OCI-LY7 (cell line): ENCODE results near the gene PLCB3. TPM values are rescaled to one million over a fixed set of nuclear protein-coding genes. Genes with fewer than 3 reads are reported as not detected.
A peak's percentile ranks its signal among the peaks of the same experiment; 100 is the strongest.

Experiments used
- BruUV-seq: library from RNA; stranded (reverse); fragments of 400-500 nt; replicated peaks from 2 replicates; lab custom pipeline; 2021; lab: Mats Ljungman, UMichigan
- CTCF ChIA-PET: fragments of 300-600 bp; sonication (Branson Sonifier 250); formaldehyde crosslinking; loops from one replicate; lab custom pipeline; 2022; ENCODE audit warnings: antibody characterized with exemption; ENCODE audit not compliant: unreplicated experiment; lab: Charles Lee
- POLR2A ChIA-PET: fragments of 300-600 bp; sonication (Branson Sonifier 250); formaldehyde crosslinking; loops from one replicate; lab custom pipeline; 2022; ENCODE audit warnings: antibody characterized with exemption; lab: Charles Lee
- DNase-seq: peaks from one replicate; pipeline ENCODE4 v3.0.0-alpha.2; 2015; ENCODE audit warnings: low spot score
- H2AFZ ChIP-seq: fragments of 200-600 bp; sonication (generic), shearing (Covaris generic); 2 replicates; pipeline ENCODE4 v1.6.1; 2014; ENCODE audit warnings: mild to moderate bottlenecking, antibody characterized with exemption, low read length, moderate library complexity
- H3K27ac ChIP-seq: fragments of 200-600 bp; sonication (generic); 2 replicates; pipeline ENCODE4 v1.5.1; 2014; ENCODE audit warnings: mixed run types, low read depth, mild to moderate bottlenecking, moderate library complexity, low read length, inconsistent platforms; ENCODE audit not compliant: poor library complexity, severe bottlenecking
- H3K36me3 ChIP-seq: fragments of 200-600 bp; sonication (generic); 2 replicates; pipeline ENCODE4 v1.6.1; 2014; ENCODE audit warnings: mild to moderate bottlenecking, antibody characterized with exemption, low read length, moderate library complexity, mixed read lengths; ENCODE audit not compliant: insufficient read depth
- H3K4me1 ChIP-seq: fragments of 200-600 bp; sonication (generic); 2 replicates; pipeline ENCODE4 v1.5.1; 2014; ENCODE audit warnings: mild to moderate bottlenecking, low read length; ENCODE audit not compliant: insufficient read depth, poor library complexity, severe bottlenecking
- H3K4me2 ChIP-seq: fragments of 200-600 bp; sonication (generic); 2 replicates; pipeline ENCODE4 v1.6.1; 2014; ENCODE audit warnings: mild to moderate bottlenecking, low read length
- H3K4me3 ChIP-seq: fragments of 200-600 bp; sonication (generic); 2 replicates; pipeline ENCODE4 v1.5.1; 2014; ENCODE audit warnings: mild to moderate bottlenecking, low read depth, low read length; ENCODE audit not compliant: poor library complexity, severe bottlenecking
- H3K79me2 ChIP-seq: fragments of 200-600 bp; sonication (generic); 2 replicates; pipeline ENCODE4 v1.6.1; 2016; ENCODE audit warnings: low read depth, mild to moderate bottlenecking, low read length, moderate library complexity, mixed read lengths; ENCODE audit not compliant: insufficient read depth
- H3K9me2 ChIP-seq: fragments of 200-600 bp; sonication (generic); 2 replicates; pipeline ENCODE4 v1.6.1; 2016; ENCODE audit warnings: mild to moderate bottlenecking, low read length, mixed read lengths; ENCODE audit not compliant: insufficient read depth
- H3K9me3 ChIP-seq: fragments of 200-600 bp; sonication (generic); 2 replicates; pipeline ENCODE4 v1.6.1; 2014; ENCODE audit warnings: mild to moderate bottlenecking, mixed run types, low read length, mixed read lengths
- H4K20me1 ChIP-seq: fragments of 200-600 bp; sonication (generic); 2 replicates; pipeline ENCODE4 v1.6.1; 2014; ENCODE audit warnings: mild to moderate bottlenecking, antibody characterized with exemption, low read length, moderate library complexity, mixed read lengths; ENCODE audit not compliant: insufficient read depth
- EZH2phosphoT487 ChIP-seq: fragments of 200-600 bp; sonication (generic); IDR thresholded peaks from 2 replicates; pipeline ENCODE4 v1.6.1; 2018; ENCODE audit warnings: low read depth, borderline replicate concordance, mild to moderate bottlenecking, mixed run types, antibody characterized with exemption, low read length, moderate library complexity, mixed read lengths
- intact Hi-C: fragments of 100-400 bp; cut with micrococcal nuclease; formaldehyde crosslinking; loops from one replicate; pipeline ENCODE4 v1.10.0; 2022; ENCODE audit not compliant: unreplicated experiment
- total RNA-seq, 2 experiments: library from RNA; depleted of rRNA in 1 of 2; stranded (reverse); fragments of >200 nt in 1 of 2; shearing (Covaris generic) in 1 of 2; gene quantifications; 2 replicates each; pipeline ENCODE4 v1.2.3, GENCODE V29; 2014 to 2022
- TF ChIP-seq, protein P1 (sequence below): fragments of 200-600 bp; sonication (generic); conservative IDR thresholded peaks from 2 replicates; pipeline ENCODE4 v1.5.1; 2014; ENCODE audit warnings: mild to moderate bottlenecking, antibody characterized with exemption, low read length, moderate library complexity, mixed read lengths

Gene PLCB3
- total RNA-seq, 2 experiments from 2014 or later: 7.6 to 10.3 TPM

DNA sequence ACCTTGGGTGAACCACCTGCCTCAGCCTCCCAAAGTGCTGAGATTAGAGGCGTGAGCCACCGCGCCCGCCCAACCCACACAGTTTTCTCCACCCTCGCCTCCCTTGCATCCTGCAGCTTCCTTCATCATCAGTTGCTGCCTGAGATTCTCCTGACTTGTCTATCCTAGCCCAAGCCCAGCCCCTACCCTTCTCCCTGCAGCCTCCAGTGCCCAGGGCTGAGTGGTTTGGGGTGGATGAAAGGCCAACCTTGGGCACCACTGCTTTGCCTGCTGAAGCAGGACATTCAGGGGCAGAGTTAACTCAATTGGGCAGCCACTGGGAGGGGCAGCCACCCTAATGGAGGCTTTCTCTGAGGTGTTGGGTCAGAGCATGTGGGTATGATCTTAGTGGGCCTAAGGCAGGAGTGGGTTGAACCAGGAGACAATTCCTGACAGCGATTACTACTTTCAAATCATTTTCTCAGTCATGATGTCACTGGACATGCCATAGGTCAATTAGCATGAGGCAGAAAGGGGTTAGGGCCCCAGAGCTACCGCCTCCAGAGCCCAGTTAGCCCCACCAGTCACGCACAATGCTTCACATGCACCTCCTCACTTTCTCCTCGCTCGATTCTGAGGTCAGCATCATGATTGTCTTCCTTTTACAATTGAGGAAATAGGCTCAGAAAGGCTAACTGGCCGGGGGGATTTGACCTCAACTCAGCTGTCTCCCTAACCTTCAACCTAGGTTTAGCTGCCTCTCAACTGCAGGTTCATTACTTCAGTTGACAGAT lies 11.5 kb upstream of the PLCB3 start:
- Histone ChIP-seq H3K9me2 (no peaks in the 10 kb centered on the region), H3K4me2 (peak overlapping the region; percentile 92), H3K4me3 (peak overlapping the region; percentile 81), H3K27ac (peak overlapping the region; percentile 91), H4K20me1 (no peaks in the 10 kb centered on the region), H3K4me1 (peaks cover 52% of the 10 kb centered on the region), H3K9me3 (no peaks in the 10 kb centered on the region), H3K79me2 (peaks cover 13% of the 10 kb centered on the region; the same call in 1 of the 2 replicates), H3K36me3 (peaks cover 43% of the 10 kb centered on the region), H2AFZ (no peak overlapping the region)
- DNase-seq: peak; percentile 77
- ChIA-PET POLR2A (interaction anchor here (0.6 to 2.2 kb wide), 3 partner anchors 33 to 620 kb away, joined by 3 to 27 read pairs (median 5); partner anchors contain the start of gene FERMT3), CTCF (interaction anchor here (1.9 kb wide), 1 partner anchor 33 kb away, joined by 9 read pairs; the partner anchor contains the start of gene FERMT3)
- TF ChIP-seq, protein P1, sequence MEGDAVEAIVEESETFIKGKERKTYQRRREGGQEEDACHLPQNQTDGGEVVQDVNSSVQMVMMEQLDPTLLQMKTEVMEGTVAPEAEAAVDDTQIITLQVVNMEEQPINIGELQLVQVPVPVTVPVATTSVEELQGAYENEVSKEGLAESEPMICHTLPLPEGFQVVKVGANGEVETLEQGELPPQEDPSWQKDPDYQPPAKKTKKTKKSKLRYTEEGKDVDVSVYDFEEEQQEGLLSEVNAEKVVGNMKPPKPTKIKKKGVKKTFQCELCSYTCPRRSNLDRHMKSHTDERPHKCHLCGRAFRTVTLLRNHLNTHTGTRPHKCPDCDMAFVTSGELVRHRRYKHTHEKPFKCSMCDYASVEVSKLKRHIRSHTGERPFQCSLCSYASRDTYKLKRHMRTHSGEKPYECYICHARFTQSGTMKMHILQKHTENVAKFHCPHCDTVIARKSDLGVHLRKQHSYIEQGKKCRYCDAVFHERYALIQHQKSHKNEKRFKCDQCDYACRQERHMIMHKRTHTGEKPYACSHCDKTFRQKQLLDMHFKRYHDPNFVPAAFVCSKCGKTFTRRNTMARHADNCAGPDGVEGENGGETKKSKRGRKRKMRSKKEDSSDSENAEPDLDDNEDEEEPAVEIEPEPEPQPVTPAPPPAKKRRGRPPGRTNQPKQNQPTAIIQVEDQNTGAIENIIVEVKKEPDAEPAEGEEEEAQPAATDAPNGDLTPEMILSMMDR: no peak
- TF ChIP-seq EZH2phosphoT487: no peak
- intact Hi-C loops: loop anchor here (1.0 to 2.0 kb wide), 4 partner anchors 10 to 65 kb away; partner anchors contain the start of genes DNAJC4, ESRRA, FERMT3 and STIP1
- no TSS peak for BruUV-seq

DNA sequence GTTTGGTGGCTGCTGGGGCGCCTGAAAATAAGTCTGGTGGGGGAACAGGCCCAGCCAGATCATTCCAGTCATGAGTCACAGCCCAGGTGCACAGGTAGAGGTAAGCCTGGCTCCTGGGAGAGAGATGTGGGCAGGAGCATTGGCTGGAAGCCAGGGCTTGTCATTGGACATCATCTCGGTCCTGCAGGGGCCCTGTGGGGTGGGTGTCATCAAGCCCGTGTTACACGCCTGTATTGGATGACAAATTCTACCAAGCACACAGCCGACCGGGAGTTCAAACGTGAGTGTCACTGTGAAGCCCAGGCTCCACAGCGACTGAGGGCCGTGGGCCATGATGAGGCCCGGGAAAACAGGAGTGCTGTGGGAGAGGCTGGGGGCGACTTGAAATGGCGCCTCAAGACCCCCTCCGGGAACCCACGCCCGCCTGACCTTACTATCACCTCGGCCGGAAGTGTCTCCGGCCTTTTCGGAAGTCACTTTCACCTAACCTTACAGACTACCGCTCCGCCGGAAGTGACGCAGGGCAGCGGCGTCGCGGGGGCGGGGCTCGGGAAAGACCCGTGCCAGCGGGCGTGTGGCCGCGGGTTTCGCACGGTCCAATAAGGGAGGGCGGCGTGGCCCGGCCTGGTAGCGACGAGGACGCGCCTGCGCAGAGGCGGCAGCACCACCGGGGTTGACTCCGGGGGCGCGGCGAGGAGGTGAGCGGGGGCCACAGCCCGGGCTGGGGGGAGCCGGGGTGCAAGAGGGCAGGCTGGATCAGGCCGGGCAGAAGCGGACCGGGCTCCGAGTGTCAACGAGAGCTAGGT lies 10.7 kb upstream of the PLCB3 start, which contains the start of gene FKBP2:
Gene FKBP2, plus strand, starts transcription at position 661 of the 806 bp plus-strand sequence. CDS start 1,293 bp downstream, outside the sequence.
- ChIA-PET CTCF (interaction anchor here (0.6 to 0.9 kb wide), 4 partner anchors 35 to 1372 kb away, joined by 3 to 4 read pairs (median 3); no protein-coding TSS in a partner anchor), POLR2A (interaction anchor here (0.7 to 2.5 kb wide), 7 partner anchors 8 to 77 kb away, joined by 3 to 27 read pairs (median 6); partner anchors contain the start of genes FERMT3, NUDT22, PRDX5 and TRMT112)
- H3K4me2 ChIP-seq: peak within 1 kb of the TSS; percentile 98
- peaks cover 49% of the 10 kb centered on the region for H3K4me1 ChIP-seq
- no peaks in the 10 kb centered on the region for H3K9me2 ChIP-seq
- H3K9me3 ChIP-seq: no peaks in the 10 kb centered on the region
- H3K4me3 ChIP-seq: peak within 1 kb of the TSS; percentile 81
- BruUV-seq: TSS peak; percentile 97
- H2AFZ ChIP-seq: no peak within 1 kb of the TSS; the same call in 1 of the 2 replicates
- H4K20me1 ChIP-seq: no peaks in the 10 kb centered on the region
- peak; percentile 98 for DNase-seq
- H3K27ac ChIP-seq: peak within 1 kb of the TSS; percentile 91
- TF ChIP-seq EZH2phosphoT487: no peak
- TF ChIP-seq, protein P1: no peak
- H3K79me2 ChIP-seq: peaks cover 21% of the 10 kb centered on the region
- H3K36me3 ChIP-seq: peaks cover 47% of the 10 kb centered on the region
- intact Hi-C loops: loop anchor here (1.0 to 2.0 kb wide), 4 partner anchors 10 to 64 kb away; partner anchors contain the start of genes DNAJC4, ESRRA, FERMT3 and STIP1
